Osteoblast (primary cell): ENCODE data around the gene CBFA2T3. TPM values are rescaled to one million over a fixed set of nuclear protein-coding genes. Genes with fewer than 3 reads are reported as not detected.
A peak's percentile ranks its signal among the peaks of the same experiment; 100 is the strongest.

Experiments used
- DNase-seq: peaks from one replicate; pipeline ENCODE4 v3.0.0; 2011; ENCODE audit warnings: low spot score, mixed read lengths; ENCODE audit not compliant: insufficient read length; ENCODE audit errors: missing footprints
- H2AFZ ChIP-seq: 2 replicates; pipeline ENCODE4 v1.6.0; 2011; ENCODE audit warnings: mild to moderate bottlenecking, low read length
- H3K27ac ChIP-seq: 2 replicates; pipeline ENCODE4 v1.5.1; 2011; ENCODE audit warnings: mild to moderate bottlenecking, low read depth, low read length, moderate library complexity
- H3K27me3 ChIP-seq: 2 replicates; pipeline ENCODE4 v1.6.0; 2012; ENCODE audit warnings: mild to moderate bottlenecking, control low read depth, inconsistent platforms, low read length, moderate library complexity; ENCODE audit not compliant: insufficient read depth
- H3K36me3 ChIP-seq: 2 replicates; pipeline ENCODE4 v1.5.1; 2011; ENCODE audit warnings: mild to moderate bottlenecking, low read length, control low read depth, moderate library complexity; ENCODE audit not compliant: insufficient read depth
- H3K4me1 ChIP-seq: 2 replicates; pipeline ENCODE4 v1.5.1; 2011; ENCODE audit warnings: mild to moderate bottlenecking, low read length, control low read depth, moderate library complexity; ENCODE audit not compliant: insufficient read depth
- H3K4me2 ChIP-seq: 2 replicates; pipeline ENCODE4 v1.6.0; 2011; ENCODE audit warnings: mild to moderate bottlenecking, low read length; ENCODE audit not compliant: insufficient read depth
- H3K4me3 ChIP-seq: fragments of 200-600 bp; sonication (generic); 3 replicates; pipeline ENCODE4 v1.5.1; 2012; ENCODE audit warnings: mild to moderate bottlenecking, low read length, inconsistent platforms; ENCODE audit not compliant: insufficient read depth
- H3K79me2 ChIP-seq: 2 replicates; pipeline ENCODE4 v1.6.0; 2012; ENCODE audit warnings: mild to moderate bottlenecking, low read length, control low read depth, inconsistent platforms; ENCODE audit not compliant: insufficient read depth
- H3K9me3 ChIP-seq: 2 replicates; pipeline ENCODE4 v1.5.1; 2011; ENCODE audit warnings: low read depth, low read length, control low read depth
- H4K20me1 ChIP-seq: 2 replicates; pipeline ENCODE4 v1.6.0; 2012; ENCODE audit warnings: mild to moderate bottlenecking, low read length, control low read depth; ENCODE audit not compliant: insufficient read depth
- total RNA-seq: library from RNA; depleted of rRNA; stranded (reverse); fragments of >200 nt; gene quantifications from 2 replicates; pipeline ENCODE4 v1.2.3, GENCODE V29; 2012
- TF ChIP-seq, protein P1 (sequence below): IDR thresholded peaks from 2 replicates; pipeline ENCODE4 v1.5.1; 2011; ENCODE audit warnings: mild to moderate bottlenecking, low read depth, low read length, moderate library complexity; ENCODE audit errors: extremely low read depth

CBFA2T3 gene
- total RNA-seq, 1 donor: not detected

DNA sequence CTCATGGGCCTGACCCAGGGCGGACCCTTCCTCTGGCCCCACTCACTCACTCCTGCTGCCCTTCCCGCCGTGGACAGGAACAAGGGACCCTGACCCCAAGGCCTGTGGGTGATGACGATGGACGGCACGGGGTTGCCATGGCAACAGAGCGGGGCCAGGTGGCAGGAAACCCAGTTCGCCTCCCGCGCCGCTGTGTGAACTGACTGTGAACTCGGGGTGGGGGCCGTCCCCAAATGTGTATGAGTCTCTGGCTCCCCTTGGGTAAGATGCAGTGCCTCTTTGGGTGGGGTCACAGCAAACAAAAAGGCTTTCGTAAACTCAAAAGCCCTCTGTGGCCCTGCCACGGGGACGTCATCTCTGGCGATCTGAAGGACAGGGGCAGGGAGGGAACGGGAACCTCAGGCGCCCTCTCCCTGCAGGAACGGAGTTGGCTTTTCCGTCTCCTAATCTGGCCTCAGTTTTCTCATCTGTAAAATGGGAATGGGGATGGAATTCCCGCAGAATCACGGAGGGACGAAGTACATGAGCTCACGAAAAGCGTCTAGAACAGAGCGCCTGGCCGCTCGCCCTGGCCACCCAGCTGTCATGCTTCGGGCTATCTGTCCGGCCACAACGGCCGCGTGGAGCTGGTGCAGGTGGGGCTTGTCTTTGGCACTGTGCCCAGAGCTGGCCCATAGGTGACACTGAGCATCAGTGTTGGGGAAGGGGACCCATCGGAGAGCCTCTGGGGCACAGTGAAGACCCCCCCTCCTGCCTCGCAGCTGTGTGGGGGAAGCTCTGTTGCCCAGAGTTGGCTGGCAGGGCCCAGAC lies 65.7 kb downstream of the CBFA2T3 start:
- H3K36me3 ChIP-seq: no peaks in the 10 kb centered on the region
- H2AFZ ChIP-seq: no peak overlapping the region
- no peaks in the 10 kb centered on the region for H4K20me1 ChIP-seq
- H3K4me2 ChIP-seq: no peak overlapping the region
- no peak for DNase-seq
- no peak overlapping the region for H3K4me3 ChIP-seq
- H3K4me1 ChIP-seq: peaks cover 4% of the 10 kb centered on the region
- H3K79me2 ChIP-seq: no peaks in the 10 kb centered on the region
- no peaks in the 10 kb centered on the region for H3K9me3 ChIP-seq
- H3K27me3 ChIP-seq: peaks cover 16% of the 10 kb centered on the region
- no peak overlapping the region for H3K27ac ChIP-seq
- TF ChIP-seq, protein P1, sequence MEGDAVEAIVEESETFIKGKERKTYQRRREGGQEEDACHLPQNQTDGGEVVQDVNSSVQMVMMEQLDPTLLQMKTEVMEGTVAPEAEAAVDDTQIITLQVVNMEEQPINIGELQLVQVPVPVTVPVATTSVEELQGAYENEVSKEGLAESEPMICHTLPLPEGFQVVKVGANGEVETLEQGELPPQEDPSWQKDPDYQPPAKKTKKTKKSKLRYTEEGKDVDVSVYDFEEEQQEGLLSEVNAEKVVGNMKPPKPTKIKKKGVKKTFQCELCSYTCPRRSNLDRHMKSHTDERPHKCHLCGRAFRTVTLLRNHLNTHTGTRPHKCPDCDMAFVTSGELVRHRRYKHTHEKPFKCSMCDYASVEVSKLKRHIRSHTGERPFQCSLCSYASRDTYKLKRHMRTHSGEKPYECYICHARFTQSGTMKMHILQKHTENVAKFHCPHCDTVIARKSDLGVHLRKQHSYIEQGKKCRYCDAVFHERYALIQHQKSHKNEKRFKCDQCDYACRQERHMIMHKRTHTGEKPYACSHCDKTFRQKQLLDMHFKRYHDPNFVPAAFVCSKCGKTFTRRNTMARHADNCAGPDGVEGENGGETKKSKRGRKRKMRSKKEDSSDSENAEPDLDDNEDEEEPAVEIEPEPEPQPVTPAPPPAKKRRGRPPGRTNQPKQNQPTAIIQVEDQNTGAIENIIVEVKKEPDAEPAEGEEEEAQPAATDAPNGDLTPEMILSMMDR: no peak

DNA sequence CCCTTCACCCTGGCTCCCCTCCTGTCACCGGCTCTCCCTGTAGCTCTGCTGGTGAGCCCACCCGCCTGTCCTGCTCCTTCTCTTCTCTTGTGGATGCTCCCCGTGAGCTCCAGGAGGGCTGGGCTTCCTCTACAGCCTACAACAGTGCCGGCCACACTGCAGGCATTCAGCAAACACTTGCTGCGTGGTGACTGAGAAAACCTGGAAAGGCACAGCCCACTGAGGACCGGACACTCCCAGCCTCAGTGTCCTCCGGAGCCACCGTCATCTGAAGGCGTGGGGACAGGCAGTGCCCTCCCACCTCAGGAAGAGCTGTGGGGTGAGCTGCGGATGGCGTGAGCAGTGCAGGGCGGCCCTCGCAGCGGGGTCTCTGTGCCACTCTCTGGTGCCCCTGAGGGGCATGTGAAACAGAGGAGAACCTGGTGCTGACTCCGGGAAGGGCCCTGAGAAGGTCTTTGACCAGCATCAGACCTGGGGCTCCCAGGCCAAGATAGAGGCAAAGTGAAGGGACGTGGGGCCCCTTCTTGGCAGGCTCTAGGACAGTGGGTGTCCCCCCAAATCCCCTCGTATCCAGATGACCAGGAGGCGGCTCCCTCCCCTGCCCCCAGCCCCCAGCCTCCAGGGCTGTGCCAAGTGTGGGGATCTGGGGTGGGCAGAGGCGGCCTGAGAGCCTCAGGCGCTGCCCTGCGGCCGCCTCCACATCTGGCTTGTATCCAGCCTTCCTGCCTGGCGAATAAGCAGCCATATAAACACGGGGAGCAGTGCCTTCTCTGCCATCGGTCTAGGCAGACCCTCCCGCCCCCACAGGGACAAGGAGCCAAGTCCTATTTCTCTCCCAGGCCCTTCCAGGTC lies 66.5 kb downstream of the CBFA2T3 start:
- H3K27ac ChIP-seq: no peak overlapping the region
- peak; percentile 92 for DNase-seq
- TF ChIP-seq, protein P1: no peak
- H3K9me3 ChIP-seq: no peaks in the 10 kb centered on the region
- H4K20me1 ChIP-seq: no peaks in the 10 kb centered on the region
- H3K27me3 ChIP-seq: peaks cover 16% of the 10 kb centered on the region
- no peaks in the 10 kb centered on the region for H3K79me2 ChIP-seq
- H2AFZ ChIP-seq: no peak overlapping the region
- H3K4me1 ChIP-seq: peaks cover 4% of the 10 kb centered on the region
- no peak overlapping the region for H3K4me2 ChIP-seq
- no peaks in the 10 kb centered on the region for H3K36me3 ChIP-seq
- H3K4me3 ChIP-seq: no peak overlapping the region

DNA sequence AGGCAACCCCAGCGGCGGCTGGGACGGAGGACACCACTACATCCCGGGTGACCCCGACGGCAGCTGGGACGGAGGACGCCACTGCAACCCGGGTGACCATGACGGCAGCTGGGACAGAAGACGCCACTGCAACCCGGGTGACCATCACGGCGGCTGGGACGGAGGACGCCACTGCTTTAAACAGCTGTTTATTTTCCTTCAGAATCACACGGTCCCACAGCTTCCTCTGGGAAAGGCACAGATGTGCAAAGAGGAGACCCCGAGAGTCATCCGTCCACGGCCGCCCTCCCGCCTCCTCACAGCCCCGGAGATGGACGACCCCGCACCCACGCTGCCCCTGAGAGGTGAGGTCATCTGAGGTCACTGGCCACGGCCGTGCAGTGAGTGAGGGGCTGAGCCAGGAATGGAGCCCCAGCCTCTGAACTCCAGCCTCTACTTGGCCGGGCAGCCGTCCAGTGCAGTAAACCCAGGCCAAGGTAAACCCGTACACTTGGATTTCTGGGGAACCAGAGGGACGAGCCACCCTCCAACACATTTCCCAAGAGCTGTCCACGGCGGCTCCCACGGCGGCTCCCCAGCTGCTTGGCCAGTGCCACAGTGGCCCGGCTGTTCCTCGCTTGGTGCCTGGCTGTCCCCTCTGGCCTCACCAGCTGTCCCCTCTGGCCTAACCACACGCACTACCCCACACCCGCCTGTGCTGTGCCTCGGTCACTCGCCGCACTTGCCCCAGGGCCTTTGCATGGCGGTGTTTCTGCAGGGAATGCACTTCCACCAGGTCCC lies 67.4 kb downstream of the CBFA2T3 start:
- Histone ChIP-seq H3K79me2 (no peaks in the 10 kb centered on the region), H3K4me1 (peaks cover 4% of the 10 kb centered on the region), H4K20me1 (no peaks in the 10 kb centered on the region), H2AFZ (no peak overlapping the region), H3K36me3 (no peaks in the 10 kb centered on the region), H3K4me2 (no peak overlapping the region), H3K27ac (no peak overlapping the region), H3K9me3 (no peaks in the 10 kb centered on the region), H3K27me3 (peaks cover 16% of the 10 kb centered on the region), H3K4me3 (no peak overlapping the region)
- TF ChIP-seq, protein P1: no peak
- DNase-seq: no peak
